DMS153 (cell line): ENCODE results near the gene DMRTB1.
"Not testable (repeated sequence)": the region's sequence is repeated elsewhere in the genome, so short reads cannot be mapped to it uniquely, and the experiment has no call there.

ENCODE experiments used
- DNase-seq: peaks from one replicate; lab custom pipeline; 2025; lab: John Stamatoyannopoulos, UW

Gene DMRTB1

DNA sequence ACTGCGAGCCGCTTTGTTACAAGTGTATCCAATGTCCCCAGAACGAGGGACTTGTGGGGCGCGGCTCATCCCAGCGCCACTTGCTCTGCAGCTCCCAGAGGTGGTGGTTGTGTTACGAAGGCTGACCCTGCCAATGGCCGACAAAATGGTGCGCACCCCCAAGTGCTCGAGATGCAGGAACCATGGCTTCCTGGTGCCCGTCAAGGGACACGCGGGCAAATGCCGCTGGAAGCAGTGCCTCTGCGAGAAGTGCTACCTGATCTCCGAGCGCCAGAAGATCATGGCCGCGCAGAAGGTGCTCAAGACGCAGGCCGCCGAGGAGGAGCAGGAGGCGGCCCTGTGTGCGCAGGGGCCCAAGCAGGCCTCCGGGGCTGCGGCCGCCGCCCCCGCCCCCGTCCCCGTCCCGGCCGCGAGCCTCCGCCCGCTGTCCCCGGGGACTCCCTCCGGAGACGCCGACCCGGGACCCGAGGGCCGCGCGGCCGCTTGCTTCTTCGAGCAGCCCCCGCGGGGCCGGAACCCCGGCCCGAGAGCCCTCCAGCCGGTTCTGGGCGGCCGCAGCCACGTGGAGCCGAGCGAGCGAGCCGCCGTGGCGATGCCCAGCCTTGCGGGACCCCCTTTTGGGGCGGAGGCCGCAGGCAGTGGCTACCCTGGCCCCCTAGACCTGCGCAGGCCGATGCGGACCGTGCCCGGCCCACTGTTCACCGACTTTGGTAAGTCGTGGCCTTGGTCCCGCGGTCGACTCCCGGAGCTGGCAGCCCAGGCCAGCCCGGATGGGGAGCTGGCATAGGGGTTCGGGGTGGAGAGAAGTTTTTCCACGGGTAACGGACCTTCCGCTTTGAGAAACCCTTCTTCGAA lies at the start of gene DMRTB1:
Gene DMRTB1 (plus strand): TSS at position 79 of the 855 bp plus-strand sequence. CDS start 55 bp downstream, at position 134.
- no peak for DNase-seq

DNA sequence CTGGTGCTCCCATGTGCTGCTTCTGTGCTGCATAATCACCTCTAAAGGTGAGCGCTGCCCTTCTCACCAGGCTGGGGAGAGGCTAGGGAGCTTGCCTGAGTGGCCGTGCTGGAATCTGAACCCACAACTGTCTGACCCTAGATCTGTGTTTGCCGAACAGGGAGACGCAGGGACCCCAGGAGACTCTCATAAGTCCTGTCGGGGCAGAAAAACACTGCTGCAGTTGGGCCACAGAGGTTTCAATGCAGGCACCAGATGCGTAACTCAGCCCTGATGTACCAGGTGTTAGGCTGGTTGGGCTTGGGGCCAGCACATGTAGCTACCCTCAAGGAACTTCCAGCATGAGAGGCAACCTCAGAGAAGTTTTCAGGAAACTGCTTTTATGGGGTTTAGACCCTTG lies 49.5 kb upstream of the DMRTB1 start:
- DNase-seq = no peak

DNA sequence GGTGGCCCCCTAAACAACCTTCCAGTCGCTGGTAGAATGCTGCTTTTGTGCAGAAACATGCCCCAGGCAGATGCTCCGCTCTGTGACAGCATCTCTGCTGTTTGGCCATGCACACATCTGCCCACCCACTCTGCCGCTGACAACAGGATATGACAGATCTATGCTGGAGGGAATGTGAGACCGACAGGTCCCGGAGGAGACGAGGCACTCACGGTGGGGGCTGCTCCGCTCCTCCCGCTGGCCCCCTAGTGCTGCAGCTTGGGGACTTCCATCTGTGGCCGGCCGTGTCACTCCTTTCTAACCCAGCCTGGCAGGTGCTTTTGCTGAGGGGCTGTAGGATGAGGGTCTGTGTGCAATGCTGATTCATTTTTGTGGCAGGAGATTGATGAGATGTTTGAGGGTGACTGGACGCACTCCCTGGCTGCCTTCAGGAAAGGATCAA lies 49.1 kb upstream of the DMRTB1 start:
- no peak for DNase-seq

DNA sequence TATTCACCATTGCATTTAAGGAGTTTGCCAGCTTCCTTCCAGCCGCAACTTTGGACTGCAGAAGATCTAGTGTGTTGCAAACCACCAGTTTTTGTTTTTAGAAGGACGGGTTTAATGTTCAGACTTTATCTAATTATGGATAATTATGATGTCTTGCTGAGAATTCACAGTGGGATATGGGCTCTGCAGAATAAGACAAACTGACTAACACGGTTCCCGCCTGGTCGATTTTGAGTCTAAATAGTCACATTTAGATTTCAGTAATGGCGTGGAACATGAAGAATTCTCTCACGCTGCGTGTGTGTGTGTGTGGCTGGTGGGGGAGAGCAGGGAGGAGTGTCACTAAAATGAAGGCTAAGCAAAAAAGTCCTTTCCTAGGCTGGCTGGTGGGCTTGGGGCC lies 48.5 kb upstream of the DMRTB1 start:
- DNase-seq = no peak

DNA sequence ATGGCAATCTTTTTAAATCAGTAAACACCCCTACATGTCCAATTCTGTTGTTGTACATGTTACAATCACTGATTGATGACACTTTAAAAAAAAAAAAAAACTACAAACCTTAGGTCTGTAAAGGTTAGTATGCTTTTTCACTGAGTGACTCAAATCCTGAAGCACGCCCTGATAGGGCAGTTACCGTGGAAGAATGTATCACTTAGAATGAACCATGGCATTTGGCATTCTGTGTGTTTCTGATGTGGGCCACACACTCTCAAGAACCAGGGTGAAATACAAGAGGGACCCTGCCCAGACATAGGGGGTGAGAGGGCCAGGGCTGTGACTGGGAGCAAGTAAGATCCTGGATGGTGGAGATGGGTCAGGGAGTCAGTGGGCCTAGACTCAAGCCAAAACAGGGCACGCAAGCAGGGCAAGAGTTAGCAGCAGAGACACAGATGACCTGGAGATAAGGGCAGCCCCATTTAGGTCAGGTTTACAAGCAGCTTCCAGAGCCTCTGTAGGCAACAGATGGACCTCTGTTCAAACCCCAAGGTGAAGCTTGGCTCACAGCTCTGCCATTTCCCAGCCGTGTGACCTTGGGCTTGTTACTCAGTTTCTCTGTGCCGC lies 47.6 kb upstream of the DMRTB1 start:
- DNase-seq = no peak

DNA sequence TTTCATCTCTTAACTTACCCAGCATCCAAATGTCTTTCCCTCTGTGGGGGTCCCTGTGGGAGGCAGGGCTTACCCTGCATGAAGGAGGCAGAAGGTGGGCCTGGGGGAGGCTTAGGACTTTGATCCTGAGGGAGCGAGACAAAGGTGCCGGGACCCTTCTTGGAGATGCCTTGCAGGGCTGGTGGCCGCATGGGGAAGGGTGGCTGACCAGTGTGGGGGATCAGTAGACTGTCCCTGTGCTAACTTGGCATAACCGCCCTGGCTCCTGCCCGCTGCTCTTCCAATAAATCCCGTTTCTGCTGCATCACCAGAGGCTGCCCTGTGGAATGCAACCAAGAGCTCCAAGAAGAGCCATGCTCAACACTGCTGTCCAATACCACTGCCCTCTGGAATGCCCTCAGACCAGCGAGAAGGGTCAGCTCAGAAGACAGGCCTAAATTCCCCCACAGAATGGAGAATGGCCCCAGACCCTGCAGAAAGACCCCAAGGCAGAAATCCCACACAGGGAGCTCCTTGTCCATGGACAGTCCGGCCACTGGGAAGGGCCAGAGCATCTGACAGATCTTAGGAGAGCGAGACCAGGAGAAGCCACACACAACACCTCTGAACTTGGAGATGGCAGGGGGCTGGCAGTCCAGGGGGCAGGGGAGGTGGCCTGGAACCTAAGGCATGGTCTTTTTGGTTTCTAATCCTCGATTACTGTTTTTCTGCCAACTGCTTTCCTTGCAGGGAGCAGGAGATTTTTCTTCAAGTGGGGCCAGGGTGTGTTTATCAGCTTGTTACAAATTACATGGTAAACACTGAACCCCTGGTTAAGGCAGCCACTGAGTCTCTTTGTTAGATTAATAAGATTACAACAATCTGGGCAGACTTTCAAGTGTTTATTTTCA lies 46.7 kb upstream of the DMRTB1 start:
- no peak for DNase-seq

DNA sequence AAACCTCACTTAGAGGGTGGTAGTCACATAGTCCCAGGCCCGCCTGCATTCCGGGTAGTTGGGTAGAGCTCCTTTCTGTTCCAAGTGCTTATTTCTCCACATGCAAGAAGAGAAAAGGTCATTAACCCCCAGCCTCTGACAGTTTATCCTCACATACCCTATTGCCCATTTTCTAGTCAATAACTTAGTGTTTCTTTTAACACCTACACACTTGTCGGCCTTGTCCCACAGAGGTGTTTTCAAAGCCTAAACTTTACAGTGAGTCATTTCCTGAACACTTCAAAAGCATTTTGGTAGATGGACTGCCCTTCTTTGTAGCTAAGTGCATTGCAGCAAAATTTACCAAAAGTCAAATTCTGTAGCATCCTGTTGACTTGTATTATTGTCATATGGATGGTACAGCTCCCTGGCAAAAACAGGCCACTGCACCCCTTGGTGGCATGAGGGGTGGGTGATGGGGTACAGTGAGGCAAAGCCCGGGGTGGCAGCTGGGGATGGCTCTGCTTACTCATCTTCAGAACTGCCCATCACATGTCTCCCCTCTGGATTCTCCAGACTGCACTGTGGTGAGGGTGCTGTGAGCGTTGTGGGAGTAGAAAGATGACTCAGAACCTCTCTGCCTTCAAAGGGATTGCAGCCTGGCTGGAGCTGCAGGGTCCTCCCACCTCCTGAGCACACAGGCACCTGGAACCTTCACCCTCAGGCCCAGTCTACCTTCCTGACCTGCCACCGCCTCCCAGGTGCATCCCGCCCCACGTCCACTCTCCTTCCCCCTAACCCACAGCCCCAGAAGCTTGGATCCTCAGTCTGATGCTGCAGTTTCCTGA lies 45.8 kb upstream of the DMRTB1 start:
- no peak for DNase-seq

DNA sequence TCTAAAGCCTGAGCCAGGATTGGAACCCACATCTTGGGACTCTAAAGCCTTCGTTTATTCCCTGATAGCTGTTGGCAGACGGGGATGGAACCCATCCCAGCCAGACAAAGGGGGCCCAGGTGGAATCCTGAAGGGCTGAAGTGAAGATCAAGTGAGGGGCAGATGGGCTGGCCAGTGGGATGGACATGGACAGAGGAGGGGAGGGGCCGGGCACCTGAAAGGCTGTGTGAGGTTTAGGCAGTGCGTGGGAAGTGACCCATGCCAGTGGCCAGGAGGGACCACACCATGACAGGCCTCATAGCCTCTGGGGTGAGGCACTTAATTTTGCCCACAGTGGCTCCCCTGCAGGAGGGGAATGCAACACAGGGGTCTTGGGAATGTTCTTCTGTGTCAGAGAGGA lies 44.6 kb upstream of the DMRTB1 start:
- no peak for DNase-seq

DNA sequence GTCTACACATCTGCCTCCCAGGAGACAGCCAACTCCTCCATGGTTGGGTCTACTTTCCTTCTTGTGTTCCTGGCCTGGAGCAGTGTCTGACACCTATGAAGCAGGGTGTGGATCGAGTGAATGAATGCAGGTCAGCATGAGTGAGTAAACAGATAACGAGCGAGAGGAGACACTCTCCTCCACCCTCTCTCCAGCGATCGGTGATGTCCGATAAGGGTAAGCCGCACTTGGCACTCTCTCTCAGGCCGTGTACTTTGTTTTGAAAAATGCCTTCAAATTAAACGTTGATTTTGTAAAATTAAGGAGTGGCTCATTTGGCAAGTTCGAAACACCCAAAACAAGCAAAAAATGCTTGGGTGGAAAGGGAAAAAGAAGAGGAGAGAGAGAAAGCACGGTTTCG lies 43.8 kb upstream of the DMRTB1 start:
- DNase-seq = no peak

DNA sequence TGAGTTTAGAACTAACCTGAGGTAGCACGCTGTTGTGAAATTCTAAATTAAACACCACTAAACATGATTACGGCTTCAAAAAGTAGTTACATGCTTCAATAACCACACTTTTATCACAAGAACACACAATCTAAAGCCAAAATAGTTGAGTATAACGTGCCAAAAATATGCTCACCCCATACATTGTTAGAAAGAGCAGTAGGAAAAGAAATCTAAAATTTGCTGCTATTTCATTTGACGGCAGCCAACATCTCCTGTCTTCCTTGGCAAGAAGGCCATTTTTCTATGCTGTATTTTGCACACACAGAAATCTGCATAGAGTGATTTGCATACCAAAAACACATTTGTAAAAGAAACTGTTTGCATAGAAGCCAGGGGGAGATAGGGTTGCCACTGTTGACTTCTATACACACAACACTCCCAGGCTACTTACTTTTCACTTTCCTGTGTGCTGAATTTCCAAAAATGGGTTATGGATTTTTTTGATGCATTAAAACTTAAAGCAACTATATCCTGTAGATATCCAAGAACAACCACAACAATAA lies 42.9 kb upstream of the DMRTB1 start:
- no peak for DNase-seq

DNA sequence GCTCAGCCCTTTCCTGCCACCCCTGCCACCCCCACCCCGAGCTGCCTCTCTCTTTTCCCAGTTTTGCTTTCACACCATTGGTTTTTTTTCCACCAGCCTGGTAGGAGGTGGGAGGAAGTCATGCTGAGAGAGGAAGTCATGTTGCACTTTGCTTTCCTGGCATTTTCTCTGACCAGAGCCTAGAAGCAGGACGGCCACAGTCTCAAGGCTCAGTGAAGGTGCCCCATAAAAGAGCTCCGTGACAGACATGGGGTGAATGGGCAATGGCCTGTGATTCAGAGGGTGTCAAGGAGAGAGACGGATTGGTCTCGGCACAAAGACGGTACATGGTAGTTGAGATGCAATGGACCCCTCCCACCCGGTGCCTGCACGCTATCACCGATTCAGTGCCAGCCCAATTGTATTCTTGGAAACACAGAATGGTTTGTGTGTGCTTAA lies 42.1 kb upstream of the DMRTB1 start:
- DNase-seq = no peak

DNA sequence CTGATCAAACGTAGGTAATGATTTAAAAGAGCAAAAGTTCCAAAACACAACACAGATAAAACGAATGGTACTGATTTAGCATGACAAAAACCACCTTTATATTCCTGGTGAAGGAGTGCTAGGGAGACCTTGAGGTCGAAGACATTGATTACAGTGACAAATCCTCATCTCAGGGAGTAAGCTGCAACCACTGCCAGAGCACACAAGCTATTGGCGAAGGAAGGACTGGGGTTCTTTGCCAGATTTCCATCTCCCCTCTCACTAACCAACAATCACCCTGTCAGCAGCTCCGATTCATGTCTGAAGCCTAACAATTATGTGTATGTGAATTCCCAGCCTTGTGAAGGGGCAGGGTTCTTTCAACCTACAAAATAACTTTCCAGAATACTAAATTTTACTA lies 40.2 kb upstream of the DMRTB1 start:
- no peak for DNase-seq

DNA sequence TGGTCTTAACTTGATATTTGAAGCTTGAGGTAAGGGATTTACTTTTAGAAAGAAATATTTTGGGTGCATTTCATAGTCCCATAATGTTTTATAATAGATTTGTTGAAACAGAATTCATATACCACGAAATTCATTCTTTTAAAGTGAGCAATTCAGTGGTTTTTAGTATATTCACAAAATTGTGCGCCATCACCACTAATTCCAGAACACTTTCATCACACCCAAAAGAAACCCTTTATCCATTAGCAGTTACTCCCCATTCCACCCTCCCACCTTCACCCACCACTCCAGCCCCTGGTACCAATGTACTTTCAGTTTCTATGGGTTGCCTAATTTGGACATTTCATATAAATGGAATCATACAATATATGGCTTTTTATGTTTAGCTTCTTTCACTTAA lies 38.9 kb upstream of the DMRTB1 start:
- no peak for DNase-seq

DNA sequence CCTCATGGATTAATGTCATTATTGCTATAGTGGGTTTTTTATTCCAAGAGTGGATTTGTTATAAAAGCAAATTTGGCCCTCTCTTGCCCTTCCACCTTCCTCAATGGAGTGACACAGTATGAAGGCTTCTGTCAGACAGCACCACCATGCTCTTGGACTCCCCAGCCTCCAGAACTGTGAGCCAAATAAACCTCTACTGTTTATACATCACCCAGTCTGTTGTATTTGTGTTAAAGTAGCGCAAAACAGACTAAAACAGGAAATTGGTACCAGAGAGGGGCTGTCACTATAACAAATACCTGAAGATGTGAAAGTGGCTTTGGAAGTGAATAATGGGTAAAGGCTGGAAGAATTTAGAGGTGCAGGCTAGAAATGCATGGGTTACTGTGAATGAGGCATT lies 38.0 kb upstream of the DMRTB1 start:
- no peak for DNase-seq

DNA sequence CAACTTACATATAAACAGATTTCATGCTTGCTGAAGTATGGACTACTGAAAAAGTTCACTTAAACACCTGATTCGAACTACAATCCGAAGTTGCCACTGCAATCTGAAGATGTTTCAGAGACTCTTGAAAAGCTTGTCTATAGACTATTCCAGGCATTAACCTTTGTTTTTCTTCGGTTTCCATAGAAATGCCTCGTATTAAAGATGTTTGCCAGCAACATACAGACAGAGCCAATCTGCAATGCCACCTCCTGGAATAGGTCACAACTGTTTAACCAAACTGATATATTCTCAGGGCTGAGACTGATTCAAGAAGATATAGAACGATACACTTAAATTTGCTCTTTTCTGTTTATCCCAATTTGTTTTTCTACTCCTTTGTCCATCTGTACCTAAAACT lies 28.9 kb upstream of the DMRTB1 start:
- no peak for DNase-seq

DNA sequence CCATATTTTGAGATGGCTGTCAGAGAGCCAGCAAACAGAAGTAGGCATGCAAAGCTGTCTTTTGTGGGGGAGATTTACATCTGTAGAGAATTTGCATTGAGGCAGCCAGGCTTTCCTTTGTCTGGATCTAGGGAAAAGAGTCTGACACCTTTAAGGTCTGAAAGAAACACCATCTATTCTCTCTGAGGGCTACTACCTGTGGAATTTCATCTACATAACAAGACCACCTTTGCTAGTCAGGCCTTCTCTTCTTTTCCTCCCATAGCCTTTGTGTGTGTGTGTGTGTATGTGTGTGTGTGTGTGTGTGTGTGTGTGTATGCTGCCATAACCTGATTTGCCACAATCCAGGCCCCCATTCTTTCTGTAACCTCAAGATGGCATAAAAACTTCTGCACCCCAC lies 28.4 kb upstream of the DMRTB1 start:
- DNase-seq = no peak

DNA sequence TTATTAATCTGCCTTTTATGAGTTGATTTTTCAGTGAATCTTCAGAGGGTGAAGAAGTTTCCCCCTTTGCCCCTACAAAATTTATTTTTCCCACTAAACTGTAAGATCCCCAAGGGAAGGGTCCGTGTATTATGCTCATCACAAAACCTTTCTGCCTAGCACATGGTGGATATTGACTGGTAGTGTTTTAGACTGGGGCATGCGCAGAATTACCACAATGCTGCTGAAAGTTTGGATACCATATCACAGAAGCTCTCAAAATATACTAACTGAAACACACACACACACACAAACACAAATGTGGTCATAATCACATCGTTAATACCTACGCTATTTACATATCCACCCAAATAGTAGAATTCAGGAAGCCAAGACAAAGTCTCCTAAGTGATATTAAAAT lies 28.0 kb upstream of the DMRTB1 start:
- DNase-seq = no peak

DNA sequence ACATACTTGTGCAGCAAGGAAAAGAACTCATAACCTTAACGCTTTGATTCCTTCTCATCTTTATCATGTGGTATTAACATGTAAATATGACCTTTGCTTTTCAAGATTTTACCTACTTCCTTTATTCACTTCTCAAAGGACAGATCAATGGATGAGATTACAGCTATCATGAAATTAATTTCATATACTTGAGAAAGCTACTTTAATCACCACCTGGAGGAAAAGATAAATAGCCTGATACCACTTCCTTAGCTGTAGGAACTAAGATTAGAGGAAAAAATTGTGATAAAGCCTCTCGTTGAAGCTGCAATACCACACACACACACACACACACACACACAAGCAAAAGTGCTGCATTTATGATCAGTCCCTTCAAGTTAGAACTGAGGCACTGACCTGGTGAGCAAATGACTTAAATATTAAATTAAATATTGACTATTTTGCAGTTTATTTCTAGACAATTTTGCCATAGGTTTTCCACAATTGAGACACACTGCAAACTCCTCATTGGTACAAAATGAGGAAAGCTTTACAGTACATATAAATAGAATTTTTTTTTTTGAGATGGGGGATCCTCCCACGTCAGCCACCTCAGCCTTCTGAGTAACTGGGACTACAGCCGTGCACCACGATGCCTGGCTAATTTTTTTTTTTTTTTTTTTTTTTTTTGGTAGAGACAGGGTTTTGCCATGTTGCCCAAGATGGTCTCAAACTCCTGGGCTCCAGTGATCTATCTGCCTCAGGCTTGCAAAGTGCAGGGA lies 27.2 kb upstream of the DMRTB1 start:
- DNase-seq = no peak

DNA sequence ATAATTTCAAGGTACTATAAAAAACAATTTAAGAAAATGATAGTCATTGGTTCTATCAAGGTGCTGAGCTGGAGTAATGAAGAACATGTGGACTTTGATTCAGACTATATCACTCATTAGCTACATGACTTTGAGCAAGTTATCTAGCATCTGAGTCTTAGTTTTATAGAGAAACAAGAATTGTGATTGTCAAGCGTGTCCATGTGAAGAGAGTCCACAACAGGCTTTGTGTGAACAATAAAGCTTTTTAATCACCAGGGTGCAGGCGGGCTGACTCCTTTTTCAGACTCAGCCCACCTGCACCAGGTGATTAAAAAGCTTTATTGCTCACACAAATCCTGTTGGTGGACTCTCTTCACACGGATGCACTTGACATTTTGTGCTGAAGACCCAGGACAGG lies 26.6 kb upstream of the DMRTB1 start:
- no peak for DNase-seq

DNA sequence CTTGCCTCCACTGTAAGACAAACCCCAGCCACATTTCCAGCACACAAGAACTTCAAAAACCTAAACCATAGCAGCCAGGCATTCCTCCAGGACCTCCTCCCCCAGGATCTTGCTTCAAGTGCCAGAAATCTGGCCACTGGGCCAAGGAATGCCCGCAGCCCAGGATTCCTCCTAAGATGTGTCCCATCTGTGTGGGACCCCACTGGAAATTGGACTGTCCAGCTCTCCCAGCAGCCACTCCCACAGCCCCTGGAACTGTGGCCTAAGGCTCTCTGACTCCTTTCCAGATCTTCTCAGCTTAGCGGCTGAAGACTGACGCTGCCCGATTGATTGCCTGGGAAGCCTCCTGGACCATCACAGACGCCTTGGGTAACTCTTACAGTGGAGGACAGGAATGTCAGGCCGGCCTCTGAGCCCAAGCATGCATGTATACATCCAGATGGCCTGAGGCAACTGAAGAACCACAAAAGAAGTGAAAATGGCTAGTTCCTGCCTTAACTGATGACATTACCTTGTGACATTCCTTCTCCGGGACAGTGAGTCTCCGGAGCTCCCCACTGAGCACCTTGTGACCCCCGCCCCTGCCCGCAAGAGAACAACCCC lies 24.7 kb upstream of the DMRTB1 start:
- DNase-seq = not testable (repeated sequence)
